Breast epithelium (tissue), 3 donors: ENCODE measurements around the gene C2orf81.

Experiments used
- POLR2A ChIP-seq: fragments of 450-650 bp; IDR thresholded peaks from one replicate; pipeline ENCODE4 v1.6.1; 2016; ENCODE audit warnings: antibody characterized with exemption, mild to moderate bottlenecking, moderate library complexity
- TF ChIP-seq, protein P1 (sequence below), 3 donors: fragments of 450-650 bp; IDR thresholded peaks; one replicate each; pipeline ENCODE4 v1.5.1; 2016 to 2017; ENCODE audit warnings: antibody characterized with exemption in 3 of 3, mild to moderate bottlenecking in 3 of 3, moderate library complexity in 3 of 3

DNA sequence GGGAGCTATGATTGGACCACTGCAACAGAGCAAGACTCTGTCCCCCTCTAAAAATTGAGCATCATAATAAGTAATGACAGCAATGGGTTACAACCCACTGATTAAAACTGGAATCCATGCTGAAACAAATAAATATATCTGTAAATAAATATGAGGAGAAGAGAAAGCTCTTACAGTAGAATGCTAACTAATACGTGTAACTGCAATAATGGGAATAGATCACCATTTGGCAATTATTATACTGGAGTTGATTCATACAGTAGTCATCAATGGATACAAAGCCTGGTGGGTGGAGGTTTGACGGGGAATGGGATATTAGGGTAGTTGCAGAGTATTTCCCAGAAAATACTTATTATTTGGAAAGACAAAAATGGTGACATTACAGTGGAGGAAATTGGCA is 27.4 kb upstream of the C2orf81 start:
- TF ChIP-seq, protein P1, sequence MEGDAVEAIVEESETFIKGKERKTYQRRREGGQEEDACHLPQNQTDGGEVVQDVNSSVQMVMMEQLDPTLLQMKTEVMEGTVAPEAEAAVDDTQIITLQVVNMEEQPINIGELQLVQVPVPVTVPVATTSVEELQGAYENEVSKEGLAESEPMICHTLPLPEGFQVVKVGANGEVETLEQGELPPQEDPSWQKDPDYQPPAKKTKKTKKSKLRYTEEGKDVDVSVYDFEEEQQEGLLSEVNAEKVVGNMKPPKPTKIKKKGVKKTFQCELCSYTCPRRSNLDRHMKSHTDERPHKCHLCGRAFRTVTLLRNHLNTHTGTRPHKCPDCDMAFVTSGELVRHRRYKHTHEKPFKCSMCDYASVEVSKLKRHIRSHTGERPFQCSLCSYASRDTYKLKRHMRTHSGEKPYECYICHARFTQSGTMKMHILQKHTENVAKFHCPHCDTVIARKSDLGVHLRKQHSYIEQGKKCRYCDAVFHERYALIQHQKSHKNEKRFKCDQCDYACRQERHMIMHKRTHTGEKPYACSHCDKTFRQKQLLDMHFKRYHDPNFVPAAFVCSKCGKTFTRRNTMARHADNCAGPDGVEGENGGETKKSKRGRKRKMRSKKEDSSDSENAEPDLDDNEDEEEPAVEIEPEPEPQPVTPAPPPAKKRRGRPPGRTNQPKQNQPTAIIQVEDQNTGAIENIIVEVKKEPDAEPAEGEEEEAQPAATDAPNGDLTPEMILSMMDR (IDR thresholded peaks at IDR 0.05) = no peak
- TF ChIP-seq POLR2A = no peak
